ENCODE measurements around the gene BAIAP2L1. TPM values are rescaled to one million over a fixed set of nuclear protein-coding genes. Genes with fewer than 3 reads are reported as not detected.

BAIAP2L1 gene
- total and polyA plus RNA-seq, 9 of the 15 experiments (the other 6 are each of a cell fraction or from before 2014, with no cell fraction given) = 4.2 to 29.8 (median 15.5) TPM

DNA sequence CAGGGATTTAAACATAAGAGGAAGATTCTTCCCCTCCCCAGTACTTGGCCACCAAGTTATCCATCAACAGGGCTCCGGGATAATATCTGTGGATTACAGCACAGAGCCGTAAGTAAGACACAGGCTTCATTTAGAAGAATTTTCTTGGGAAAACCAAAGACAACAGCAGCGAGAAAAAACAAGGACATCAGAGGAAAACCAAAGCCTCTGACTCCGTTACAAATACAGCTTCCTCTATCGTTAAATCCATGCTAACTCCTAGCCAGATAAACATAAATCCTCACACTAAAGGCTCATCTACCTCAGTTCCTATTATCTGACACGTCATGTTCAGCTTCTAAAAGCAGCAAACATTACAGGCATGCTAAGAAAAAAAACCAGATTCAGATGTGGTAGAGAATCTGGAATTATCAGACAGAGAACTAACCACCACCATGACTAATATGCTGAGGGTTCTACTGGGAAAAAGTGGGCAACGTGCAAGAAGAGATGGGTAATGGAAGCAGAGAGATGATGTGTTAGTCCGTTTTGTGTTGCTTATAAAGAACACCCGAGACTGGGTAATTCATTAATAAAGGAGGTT is 71.0 kb downstream of the BAIAP2L1 start:
- Histone ChIP-seq H3K4me1 (replicated peaks in 1 of 2; ENCODE audit: control insufficient read depth in 2 of 2, insufficient read depth in 2 of 2, low read length in 2 of 2) (no peaks in the 10 kb centered on the region; a peak in 2 of 5 replicates), H3K79me2 (ENCODE audit: control insufficient read depth, insufficient read depth, low read length) (no peaks in the 10 kb centered on the region), H3K36me3 (ENCODE audit: control insufficient read depth, insufficient read depth, low read length) (no peaks in the 10 kb centered on the region), H3K4me3 (no peak overlapping the region), H2AFZ (ENCODE audit: low read depth, low read length) (no peak overlapping the region), H3K9me1 (ENCODE audit: control insufficient read depth, insufficient read depth, low read length) (no peaks in the 10 kb centered on the region), H4K20me1 (replicated peaks; ENCODE audit: control insufficient read depth, insufficient read depth, low read length) (no peaks in the 10 kb centered on the region), H3K27me3 (ENCODE audit: control insufficient read depth in 2 of 2, insufficient read depth in 2 of 2, low read length in 2 of 2) (peaks cover 0 to 10% of the 10 kb centered on the region in 2 experiments; a peak in 1 of 5 replicates), H3K4me2 (ENCODE audit: insufficient read depth, low read length) (no peak overlapping the region), H3K9ac (ENCODE audit: insufficient read depth in 1 of 2, low read depth in 2 of 2, low read length in 2 of 2) (no peak overlapping the region), H3K27ac (ENCODE audit: extremely low read depth, low read depth, low read length) (no peak overlapping the region), H3K9me3 (replicated peaks; ENCODE audit: control insufficient read depth, insufficient read depth, low read depth, low read length) (no peaks in the 10 kb centered on the region)
- no peak for FAIRE-seq
- TF ChIP-seq FOXJ2 (tag; IDR thresholded peaks at IDR 0.05) (no peak), TAF7 (tag; IDR thresholded peaks at IDR 0.05) (no peak)
- TF ChIP-seq, protein P1, sequence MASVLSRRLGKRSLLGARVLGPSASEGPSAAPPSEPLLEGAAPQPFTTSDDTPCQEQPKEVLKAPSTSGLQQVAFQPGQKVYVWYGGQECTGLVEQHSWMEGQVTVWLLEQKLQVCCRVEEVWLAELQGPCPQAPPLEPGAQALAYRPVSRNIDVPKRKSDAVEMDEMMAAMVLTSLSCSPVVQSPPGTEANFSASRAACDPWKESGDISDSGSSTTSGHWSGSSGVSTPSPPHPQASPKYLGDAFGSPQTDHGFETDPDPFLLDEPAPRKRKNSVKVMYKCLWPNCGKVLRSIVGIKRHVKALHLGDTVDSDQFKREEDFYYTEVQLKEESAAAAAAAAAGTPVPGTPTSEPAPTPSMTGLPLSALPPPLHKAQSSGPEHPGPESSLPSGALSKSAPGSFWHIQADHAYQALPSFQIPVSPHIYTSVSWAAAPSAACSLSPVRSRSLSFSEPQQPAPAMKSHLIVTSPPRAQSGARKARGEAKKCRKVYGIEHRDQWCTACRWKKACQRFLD (CRISPR knock-in tag; IDR thresholded peaks at IDR 0.05) = no peak
- TF ChIP-seq, protein P2, sequence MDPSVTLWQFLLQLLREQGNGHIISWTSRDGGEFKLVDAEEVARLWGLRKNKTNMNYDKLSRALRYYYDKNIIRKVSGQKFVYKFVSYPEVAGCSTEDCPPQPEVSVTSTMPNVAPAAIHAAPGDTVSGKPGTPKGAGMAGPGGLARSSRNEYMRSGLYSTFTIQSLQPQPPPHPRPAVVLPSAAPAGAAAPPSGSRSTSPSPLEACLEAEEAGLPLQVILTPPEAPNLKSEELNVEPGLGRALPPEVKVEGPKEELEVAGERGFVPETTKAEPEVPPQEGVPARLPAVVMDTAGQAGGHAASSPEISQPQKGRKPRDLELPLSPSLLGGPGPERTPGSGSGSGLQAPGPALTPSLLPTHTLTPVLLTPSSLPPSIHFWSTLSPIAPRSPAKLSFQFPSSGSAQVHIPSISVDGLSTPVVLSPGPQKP (CRISPR knock-in tag; IDR thresholded peaks at IDR 0.05) = no peak
- BruUV-seq (replicated peaks) = no TSS peak
- POLR2A ChIA-PET = interaction anchor here (1.1 to 2.1 kb wide), 2 partner anchors 10 to 12 kb away, joined by 4 to 7 read pairs; no protein-coding TSS in a partner anchor
- intact Hi-C loops (cut with micrococcal nuclease) = no loop called here
- in situ Hi-C loops (cut with MboI) = no loop called here
- no peak for ATAC-seq
- DNase-seq (ENCODE audit: extremely low read depth in 1 of 4, low spot score in 3 of 4) = no peak
- CTCF ChIA-PET (ENCODE audit: low intra/inter-chr PET ratio) = no interaction called here
- 42% methylated on average over 9 of the region's 9 CpGs for WGBS (ENCODE audit: insufficient coverage, low coverage, missing lambda C conversion rate)
